Activated CD4-positive, alpha-beta T cell treated with anti-CD3 and anti-CD28 coated beads, Interleukin-2, amount 10 ng/mL, durations not matched to agents 7 days and 5 days (primary cell): ENCODE data around the gene FOXD2. TPM values are rescaled to one million over a fixed set of nuclear protein-coding genes. Genes with fewer than 3 reads are reported as not detected.

Experiments used
- CTCF ChIA-PET: fragments of 350-600 bp; sonication (Branson Sonifier 250); formaldehyde crosslinking; loops from one replicate; lab custom pipeline; 2021; ENCODE audit warnings: antibody characterized with exemption; lab: Charles Lee
- POLR2A ChIA-PET: fragments of 350-600 bp; sonication (Branson Sonifier 250); formaldehyde crosslinking; loops from one replicate; lab custom pipeline; 2021; ENCODE audit warnings: antibody characterized with exemption; lab: Charles Lee
- DNase-seq: peaks from one replicate; pipeline ENCODE4 v3.0.0-alpha.2; 2020
- H3K27ac Mint-ChIP-seq: one replicate; pipeline ENCODE4 v1.8.0; 2021; ENCODE audit warnings: mild to moderate bottlenecking, moderate library complexity, mixed read lengths
- H3K27me3 Mint-ChIP-seq: one replicate; pipeline ENCODE4 v1.8.0; 2021; ENCODE audit warnings: mixed read lengths
- H3K36me3 Mint-ChIP-seq: one replicate; pipeline ENCODE4 v1.8.0; 2021; ENCODE audit warnings: low read depth, mixed read lengths
- H3K4me1 Mint-ChIP-seq: one replicate; pipeline ENCODE4 v1.8.0; 2021; ENCODE audit warnings: mixed read lengths
- H3K4me3 Mint-ChIP-seq: one replicate; pipeline ENCODE4 v1.8.0; 2021; ENCODE audit warnings: mild to moderate bottlenecking, moderate library complexity, mixed read lengths
- H3K9me3 Mint-ChIP-seq: one replicate; pipeline ENCODE4 v1.8.0; 2021; ENCODE audit warnings: mixed read lengths
- total RNA-seq, 2 experiments: library from RNA; stranded (reverse); gene quantifications; one replicate each; pipeline ENCODE4 v1.2.3, GENCODE V29; 2021

FOXD2 gene
- under 1 TPM; 0.15 to 0.20 TPM for total RNA-seq

- Mint-ChIP-seq H3K27ac (peak within 1 kb of the TSS; percentile 91), H3K4me3 (peak within 1 kb of the TSS; percentile 93), H3K27me3 (peaks cover 27% of the 10 kb centered on the region), H3K36me3 (peaks cover 22% of the 10 kb centered on the region), H3K9me3 (no peaks in the 10 kb centered on the region), H3K4me1 (peaks cover 34% of the 10 kb centered on the region)
- peak; percentile 85 for DNase-seq
- ChIA-PET POLR2A (interaction anchor here (0.6 to 0.7 kb wide), 2 partner anchors 72 to 104 kb away, joined by 3 read pairs; partner anchors contain the start of gene CMPK1), CTCF (interaction anchor here (0.6 to 4.6 kb wide), 39 partner anchors 8 to 290 kb away, joined by 3 to 36 read pairs (median 4); partner anchors contain the start of genes CMPK1, PDZK1IP1 and STIL)
Measured at GRCh38 chr1:47437447-47438164, at the start of gene FOXD2. TSS of gene FOXD2 (plus strand) at chr1:47438044. CDS start at chr1:47438136, 92 bp downstream.

- Mint-ChIP-seq H3K27ac (no peak overlapping the region), H3K4me1 (no peaks in the 10 kb centered on the region), H3K9me3 (no peaks in the 10 kb centered on the region), H3K27me3 (peaks cover 1% of the 10 kb centered on the region), H3K36me3 (no peaks in the 10 kb centered on the region), H3K4me3 (no peak overlapping the region)
- DNase-seq: peak; percentile 47
- POLR2A ChIA-PET: interaction anchor here (0.7 kb wide), 1 partner anchor 196 kb away, joined by 3 read pairs; no protein-coding TSS in a partner anchor
- CTCF ChIA-PET: interaction anchor here (0.9 to 1.5 kb wide), 6 partner anchors 12 to 323 kb away, joined by 3 to 5 read pairs (median 4); partner anchors contain the start of gene FOXD2
Measured at GRCh38 chr1:47388891-47389238, 49.0 kb upstream of the FOXD2 start.

GRCh38 chr1:47389731-47390130 lies 48.1 kb upstream of the FOXD2 start:
- no peak overlapping the region for H3K27ac Mint-ChIP-seq
- POLR2A ChIA-PET: no interaction called here
- no peak for DNase-seq
- no peak overlapping the region for H3K4me3 Mint-ChIP-seq
- H3K36me3 Mint-ChIP-seq: no peaks in the 10 kb centered on the region
- CTCF ChIA-PET: interaction anchor here (0.9 to 1.7 kb wide), 7 partner anchors 12 to 323 kb away, joined by 3 to 5 read pairs (median 4); partner anchors contain the start of gene FOXD2
- H3K4me1 Mint-ChIP-seq: no peaks in the 10 kb centered on the region
- peaks cover 1% of the 10 kb centered on the region for H3K27me3 Mint-ChIP-seq
- no peaks in the 10 kb centered on the region for H3K9me3 Mint-ChIP-seq

DNA sequence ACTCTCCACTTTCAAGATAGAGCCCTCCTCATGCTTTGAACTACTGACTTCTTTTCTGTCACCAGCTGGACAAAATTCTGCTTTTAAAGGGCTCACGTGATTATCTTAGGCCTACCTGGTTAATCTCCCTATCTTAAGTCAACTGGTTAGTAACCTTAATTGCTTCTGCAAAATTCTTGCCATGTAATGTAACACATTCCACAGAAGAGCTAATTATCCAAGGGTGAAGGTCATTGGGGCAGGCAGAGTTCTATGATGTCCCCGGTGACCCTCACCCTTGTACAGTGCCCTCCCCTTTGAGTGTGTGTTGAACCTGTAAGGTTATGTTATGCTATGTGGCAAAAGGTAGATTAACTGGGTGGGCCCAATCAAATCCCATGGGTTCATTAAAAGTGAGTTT lies 47.0 kb upstream of the FOXD2 start:
- Mint-ChIP-seq H3K36me3 (no peaks in the 10 kb centered on the region), H3K27ac (no peak overlapping the region), H3K9me3 (no peaks in the 10 kb centered on the region), H3K27me3 (peaks cover 1% of the 10 kb centered on the region), H3K4me3 (no peak overlapping the region), H3K4me1 (no peaks in the 10 kb centered on the region)
- DNase-seq: no peak
- ChIA-PET CTCF (interaction anchor here (1.0 to 1.7 kb wide), 3 partner anchors 12 to 329 kb away, joined by 3 to 4 read pairs (median 4); no protein-coding TSS in a partner anchor), POLR2A (no interaction called here)

- Mint-ChIP-seq H3K27me3 (peaks cover 1% of the 10 kb centered on the region), H3K36me3 (no peaks in the 10 kb centered on the region), H3K4me3 (no peak overlapping the region), H3K4me1 (no peaks in the 10 kb centered on the region), H3K9me3 (no peaks in the 10 kb centered on the region), H3K27ac (no peak overlapping the region)
- no peak for DNase-seq
- ChIA-PET CTCF (no interaction called here), POLR2A (no interaction called here)
Measured at GRCh38 chr1:47393141-47393540, 44.7 kb upstream of the FOXD2 start.

DNA sequence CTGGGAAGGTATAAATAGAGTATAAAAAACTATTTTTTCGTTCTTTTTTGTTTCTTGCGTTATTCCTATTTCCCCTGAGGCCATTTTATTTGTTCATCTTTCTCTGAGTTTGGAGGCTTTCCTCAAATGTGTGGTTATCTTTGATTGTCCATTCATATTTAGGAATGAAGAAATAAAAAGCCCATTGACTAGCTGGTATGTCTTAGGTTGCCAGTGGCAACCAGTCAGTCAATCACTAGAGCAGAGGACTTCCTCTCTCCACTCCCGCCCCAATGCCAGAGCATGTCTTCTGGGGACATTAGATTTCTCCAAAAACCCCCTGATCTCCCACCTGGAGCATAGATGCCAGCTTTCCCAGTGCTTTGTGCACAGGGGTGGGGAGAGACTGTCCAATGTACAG lies 42.4 kb upstream of the FOXD2 start:
- CTCF ChIA-PET: interaction anchor here (1.3 kb wide), 1 partner anchor 14 kb away, joined by 3 read pairs; no protein-coding TSS in a partner anchor
- no peaks in the 10 kb centered on the region for H3K36me3 Mint-ChIP-seq

GRCh38 chr1:47396671-47397196 lies 41.1 kb upstream of the FOXD2 start:
- H3K9me3 Mint-ChIP-seq: no peaks in the 10 kb centered on the region
- no peaks in the 10 kb centered on the region for H3K4me1 Mint-ChIP-seq
- H3K27me3 Mint-ChIP-seq: peaks cover 6% of the 10 kb centered on the region
- H3K36me3 Mint-ChIP-seq: no peaks in the 10 kb centered on the region
- CTCF ChIA-PET: interaction anchor here (0.6 to 1.5 kb wide), 3 partner anchors 10 to 313 kb away, joined by 3 to 4 read pairs (median 3); no protein-coding TSS in a partner anchor
- POLR2A ChIA-PET: no interaction called here
- H3K27ac Mint-ChIP-seq: no peak overlapping the region
- DNase-seq: no peak
- no peak overlapping the region for H3K4me3 Mint-ChIP-seq

More for the DNA sequence above, 42.4 kb upstream of the FOXD2 start:
- Mint-ChIP-seq H3K4me1 (no peaks in the 10 kb centered on the region), H3K4me3 (no peak overlapping the region), H3K9me3 (no peaks in the 10 kb centered on the region), H3K27me3 (peaks cover 1% of the 10 kb centered on the region), H3K27ac (no peak overlapping the region)
- DNase-seq: no peak
- POLR2A ChIA-PET: no interaction called here

DNA sequence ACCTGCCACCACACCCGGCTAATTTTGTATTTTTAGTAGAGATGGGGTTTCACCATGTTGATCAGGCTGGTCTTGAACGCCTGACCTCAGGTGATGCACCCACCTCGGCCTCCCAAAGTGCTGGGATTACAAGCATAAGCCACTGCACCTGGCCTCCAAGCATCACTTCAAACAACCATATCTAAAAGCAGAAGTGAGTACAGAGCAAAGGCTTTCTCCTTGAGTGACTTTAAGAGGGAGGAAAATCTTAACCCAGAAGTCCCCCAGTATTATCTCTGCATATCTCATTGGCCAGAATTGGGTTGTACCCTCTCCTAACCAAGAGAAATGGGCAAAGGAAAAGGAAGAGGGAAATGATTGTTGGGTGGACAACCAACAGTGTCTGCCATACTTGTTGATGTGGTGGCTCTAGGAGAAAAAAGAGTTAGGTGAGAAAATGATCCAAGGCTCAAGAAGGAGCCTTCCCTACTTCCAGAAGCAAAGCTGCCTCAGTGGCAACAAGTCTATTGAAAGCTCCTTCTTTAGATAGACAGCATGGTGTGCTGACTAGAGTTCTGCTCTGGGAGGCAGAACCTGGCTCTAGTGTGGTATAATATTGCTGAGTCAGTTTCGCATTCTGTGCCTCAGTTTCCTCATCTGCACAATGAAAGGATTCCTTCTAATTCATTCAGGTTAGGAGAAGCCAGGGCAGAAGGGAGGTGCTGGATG lies 38.6 kb upstream of the FOXD2 start:
- H3K9me3 Mint-ChIP-seq: no peaks in the 10 kb centered on the region
- no peak overlapping the region for H3K27ac Mint-ChIP-seq
- ChIA-PET POLR2A (no interaction called here), CTCF (no interaction called here)
- H3K4me3 Mint-ChIP-seq: no peak overlapping the region
- H3K36me3 Mint-ChIP-seq: no peaks in the 10 kb centered on the region
- no peaks in the 10 kb centered on the region for H3K4me1 Mint-ChIP-seq
- no peak for DNase-seq
- H3K27me3 Mint-ChIP-seq: peaks cover 6% of the 10 kb centered on the region

DNA sequence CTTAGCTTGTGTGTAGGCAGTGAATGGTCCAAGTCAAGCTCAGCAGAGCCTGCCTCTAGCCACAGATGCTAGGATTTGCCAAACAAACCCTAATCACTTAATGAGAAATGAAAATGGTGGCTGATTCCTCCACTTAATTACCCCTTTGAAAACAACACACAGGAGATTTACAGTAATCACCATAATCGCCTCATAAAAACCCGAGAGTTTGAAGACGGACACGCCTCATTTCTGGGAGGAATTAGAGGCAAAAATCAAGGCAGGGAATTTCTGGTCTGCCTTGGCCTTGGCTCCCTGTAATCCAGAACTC lies 38.0 kb upstream of the FOXD2 start:
- H3K27me3 Mint-ChIP-seq: peaks cover 6% of the 10 kb centered on the region
- ChIA-PET POLR2A (no interaction called here), CTCF (no interaction called here)
- H3K4me1 Mint-ChIP-seq: no peaks in the 10 kb centered on the region
- no peaks in the 10 kb centered on the region for H3K36me3 Mint-ChIP-seq
- no peak for DNase-seq
- no peak overlapping the region for H3K4me3 Mint-ChIP-seq
- H3K27ac Mint-ChIP-seq: no peak overlapping the region
- no peaks in the 10 kb centered on the region for H3K9me3 Mint-ChIP-seq

DNA sequence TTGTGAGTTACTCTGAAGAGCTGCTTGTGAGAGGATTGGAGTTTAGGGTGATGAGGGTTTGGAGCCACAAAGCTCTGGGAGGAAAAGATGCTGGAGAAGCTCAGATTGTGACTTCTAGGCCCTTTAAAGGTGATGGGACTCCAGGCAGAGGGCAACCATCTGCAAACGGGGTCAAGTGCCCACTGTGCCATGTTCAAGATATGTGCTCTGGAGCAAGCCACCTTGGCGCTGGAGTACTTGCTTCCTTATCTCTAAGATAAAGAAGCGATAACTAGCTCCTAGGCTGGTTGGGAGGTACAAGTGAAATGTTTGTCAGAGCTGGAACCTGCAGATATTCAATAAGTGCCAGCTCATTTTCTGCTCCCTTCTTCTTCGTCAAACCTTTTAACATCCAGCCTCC lies 36.1 kb upstream of the FOXD2 start:
- Mint-ChIP-seq H3K27me3 (peaks cover 15% of the 10 kb centered on the region), H3K4me3 (no peak overlapping the region), H3K36me3 (no peaks in the 10 kb centered on the region), H3K27ac (no peak overlapping the region), H3K9me3 (no peaks in the 10 kb centered on the region), H3K4me1 (no peaks in the 10 kb centered on the region)
- ChIA-PET CTCF (interaction anchor here (0.7 to 1.3 kb wide), 2 partner anchors 12 to 14 kb away, joined by 3 read pairs; no protein-coding TSS in a partner anchor), POLR2A (no interaction called here)
- DNase-seq: no peak

DNA sequence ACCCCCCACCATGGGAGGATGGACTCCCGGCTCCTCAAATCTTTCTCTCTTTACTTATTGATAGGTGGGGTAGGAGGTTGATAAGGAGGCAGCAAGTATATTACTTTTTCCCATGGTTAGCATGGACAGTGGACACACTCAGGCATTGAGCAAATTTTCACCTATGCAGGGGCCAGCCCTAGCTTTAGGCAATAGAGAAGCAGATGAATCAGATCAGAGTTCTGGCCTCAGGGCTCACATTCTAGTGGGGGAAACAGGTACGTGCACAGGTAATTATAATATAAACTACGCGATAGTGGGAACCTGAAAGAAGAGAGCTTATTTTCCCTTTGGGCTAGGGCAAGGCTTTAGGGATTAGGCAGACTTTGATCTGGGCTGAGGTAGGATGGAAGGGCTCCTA lies 35.3 kb upstream of the FOXD2 start:
- H3K27ac Mint-ChIP-seq: no peak overlapping the region
- H3K36me3 Mint-ChIP-seq: no peaks in the 10 kb centered on the region
- H3K4me3 Mint-ChIP-seq: no peak overlapping the region
- DNase-seq: no peak
- ChIA-PET CTCF (interaction anchor here (0.6 to 1.6 kb wide), 4 partner anchors 12 to 930 kb away, joined by 3 to 4 read pairs (median 4); no protein-coding TSS in a partner anchor), POLR2A (no interaction called here)
- H3K4me1 Mint-ChIP-seq: no peaks in the 10 kb centered on the region
- H3K9me3 Mint-ChIP-seq: no peaks in the 10 kb centered on the region
- H3K27me3 Mint-ChIP-seq: peaks cover 15% of the 10 kb centered on the region

DNA sequence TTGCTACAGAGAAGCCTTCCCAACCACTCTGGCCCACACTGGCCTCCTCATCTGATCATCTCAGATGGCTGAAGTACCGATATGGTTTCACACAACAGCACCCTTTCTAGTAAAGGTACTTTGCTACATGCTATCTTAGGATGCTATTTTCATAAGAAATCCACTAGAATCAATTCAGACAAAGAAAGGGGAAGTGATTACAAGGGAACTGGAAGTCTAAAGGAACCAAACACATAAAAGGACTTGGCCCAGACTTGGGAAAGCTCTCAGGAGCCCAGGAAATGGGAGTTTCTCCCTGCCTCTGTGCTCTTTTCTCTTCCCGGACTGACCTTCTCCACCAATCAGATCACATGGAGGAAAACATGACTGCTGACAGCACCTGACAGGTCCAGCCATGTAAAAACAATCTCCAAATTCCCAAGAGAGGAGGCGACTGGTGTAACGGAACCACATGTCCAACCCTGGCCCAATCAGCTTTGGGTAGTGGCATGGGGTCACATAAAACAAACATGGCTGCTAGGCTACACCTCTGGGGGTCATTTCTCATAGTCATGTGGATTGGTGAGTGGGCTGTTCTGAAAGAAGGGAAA lies 34.4 kb upstream of the FOXD2 start:
- Mint-ChIP-seq H3K4me1 (no peaks in the 10 kb centered on the region), H3K27me3 (peaks cover 15% of the 10 kb centered on the region), H3K27ac (no peak overlapping the region), H3K36me3 (no peaks in the 10 kb centered on the region), H3K4me3 (no peak overlapping the region), H3K9me3 (no peaks in the 10 kb centered on the region)
- DNase-seq: no peak
- POLR2A ChIA-PET: no interaction called here
- CTCF ChIA-PET: interaction anchor here (0.6 to 1.6 kb wide), 3 partner anchors 11 to 930 kb away, joined by 3 to 4 read pairs (median 4); no protein-coding TSS in a partner anchor
